Activated T-helper 2 cell treated with anti-CD3 and anti-CD28 coated beads, Interferon-gamma antibody, Interleukin-2, Interleukin-4, amounts not matched to agents 10 μg/mL and 5 μg/mL and 100 μg/mL, durations not matched to agents 14 hours and 24 hours and 36 hours (primary cell): ENCODE results near the gene SUGCT. TPM values are rescaled to one million over a fixed set of nuclear protein-coding genes. Genes with fewer than 3 reads are reported as not detected.

ENCODE experiments used
- DNase-seq: peaks from one replicate; pipeline ENCODE4 v3.0.0; 2021; ENCODE audit warnings: low spot score
- H3K27ac Mint-ChIP-seq: one replicate; pipeline ENCODE4 v1.8.0; 2021; ENCODE audit warnings: mixed read lengths
- H3K27me3 Mint-ChIP-seq: one replicate; pipeline ENCODE4 v1.8.0; 2021; ENCODE audit warnings: low read depth, mixed read lengths
- H3K36me3 Mint-ChIP-seq: one replicate; pipeline ENCODE4 v1.8.0; 2021; ENCODE audit warnings: low read depth, mixed read lengths
- H3K4me1 Mint-ChIP-seq: one replicate; pipeline ENCODE4 v1.8.0; 2021; ENCODE audit warnings: low read depth, mixed read lengths
- H3K4me3 Mint-ChIP-seq: one replicate; pipeline ENCODE4 v1.8.0; 2021; ENCODE audit warnings: low read depth, mild to moderate bottlenecking, moderate library complexity, mixed read lengths
- H3K9me3 Mint-ChIP-seq: one replicate; pipeline ENCODE4 v1.8.0; 2021; ENCODE audit warnings: mixed read lengths
- intact Hi-C: fragments of 100-400 bp; cut with micrococcal nuclease; formaldehyde crosslinking; loops from one replicate; pipeline ENCODE4 v1.15.1; 2023
- total RNA-seq: library from RNA; stranded (reverse); gene quantifications from 2 replicates; pipeline ENCODE4 v1.2.3, GENCODE V29; 2022

Gene SUGCT
- total RNA-seq, 1 donor from 2014 or later = 0.43 TPM

GRCh38 chr7:40903872-40904271 is 769.1 kb downstream of the SUGCT start:
- no peak for DNase-seq
- H3K4me3 Mint-ChIP-seq = no peak overlapping the region
- no peak overlapping the region for H3K27ac Mint-ChIP-seq
- intact Hi-C loops = no loop called here
- H3K27me3 Mint-ChIP-seq = no peaks in the 10 kb centered on the region
- no peaks in the 10 kb centered on the region for H3K36me3 Mint-ChIP-seq
- H3K9me3 Mint-ChIP-seq = peaks cover 5% of the 10 kb centered on the region
- H3K4me1 Mint-ChIP-seq = no peaks in the 10 kb centered on the region

DNA sequence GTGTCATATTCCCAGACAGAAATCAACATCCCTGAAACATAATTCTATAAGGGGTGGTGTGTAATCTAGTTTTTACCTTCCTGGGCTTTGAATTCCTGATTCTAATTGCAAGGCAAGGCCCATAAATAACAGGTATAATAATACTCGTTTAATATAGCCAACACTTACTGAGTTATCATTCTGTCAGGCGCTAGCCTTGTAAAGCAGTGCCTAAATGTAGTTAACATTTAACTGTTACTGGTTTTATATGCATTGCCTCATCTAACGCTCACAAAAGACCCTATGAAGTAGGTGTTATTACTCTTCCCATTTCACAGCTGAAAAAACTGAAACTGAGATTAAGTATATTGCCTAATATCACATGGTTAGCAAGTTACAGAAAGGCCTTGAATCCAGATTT is 772.5 kb downstream of the SUGCT start:
- DNase-seq = no peak
- Mint-ChIP-seq H3K27me3 (no peaks in the 10 kb centered on the region), H3K4me1 (no peaks in the 10 kb centered on the region), H3K4me3 (no peak overlapping the region), H3K36me3 (no peaks in the 10 kb centered on the region), H3K27ac (no peak overlapping the region), H3K9me3 (peaks cover 4% of the 10 kb centered on the region)
- intact Hi-C loops = no loop called here

DNA sequence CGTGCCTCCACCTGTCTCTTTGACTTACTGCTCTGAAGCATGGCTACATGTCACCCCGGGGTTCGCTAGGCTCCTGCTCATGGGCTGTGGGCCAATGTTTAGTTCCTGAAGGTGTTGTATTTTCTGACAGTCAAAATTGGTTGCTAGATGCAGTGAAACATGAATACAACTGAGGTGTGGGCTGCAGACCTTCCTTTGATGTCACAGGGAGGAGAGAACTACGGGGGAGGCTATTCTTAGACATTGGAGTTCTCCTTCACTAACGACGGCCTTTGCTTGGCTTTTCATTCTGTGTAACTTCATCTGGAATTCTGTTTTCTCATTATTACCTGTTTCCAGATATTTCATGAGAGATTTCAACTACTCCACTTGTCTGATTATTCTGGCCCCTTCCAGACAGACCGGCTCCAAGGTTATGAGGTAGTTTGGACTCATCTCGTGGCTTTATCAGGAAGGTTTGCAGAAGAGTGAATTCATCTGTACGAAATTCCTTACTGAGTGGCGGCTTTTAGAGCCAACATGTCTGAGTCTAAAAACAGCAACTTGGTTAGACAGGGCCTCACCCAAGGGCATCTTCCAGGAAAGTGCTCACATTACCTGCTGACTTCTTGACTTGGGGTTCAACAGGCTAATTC is 774.7 kb downstream of the SUGCT start:
- no peaks in the 10 kb centered on the region for H3K27me3 Mint-ChIP-seq
- H3K36me3 Mint-ChIP-seq = no peaks in the 10 kb centered on the region
- H3K27ac Mint-ChIP-seq = no peak overlapping the region
- no peaks in the 10 kb centered on the region for H3K4me1 Mint-ChIP-seq
- intact Hi-C loops = no loop called here
- no peak overlapping the region for H3K4me3 Mint-ChIP-seq
- peaks cover 4% of the 10 kb centered on the region for H3K9me3 Mint-ChIP-seq
- no peak for DNase-seq

Other genes with a start within 250 kb of the SUGCT start
- gene CDK13, start 184.7 kb upstream of the SUGCT start, total RNA-seq = 45.5 and 47.4 TPM in 2 replicates
- gene MPLKIP, start 383 bp upstream of the SUGCT start, total RNA-seq = 35.6 and 39.0 TPM in 2 replicates